IPS-18a (cell line): ENCODE data around the gene HERPUD1.

Experiments used
- H3K27ac ChIP-seq: one replicate; pipeline ENCODE4 v1.5.1; 2013; ENCODE audit warnings: low read length
- H3K27me3 ChIP-seq: one replicate; pipeline ENCODE4 v1.6.1; 2013; ENCODE audit warnings: mild to moderate bottlenecking, low read length; ENCODE audit not compliant: control insufficient read depth, insufficient read depth
- H3K36me3 ChIP-seq: one replicate; pipeline ENCODE4 v1.6.1; 2013; ENCODE audit warnings: low read depth, low read length; ENCODE audit not compliant: control insufficient read depth
- H3K4me1 ChIP-seq: one replicate; pipeline ENCODE4 v1.6.1; 2013; ENCODE audit warnings: low read depth, low read length; ENCODE audit not compliant: control insufficient read depth
- H3K4me3 ChIP-seq: one replicate; pipeline ENCODE4 v1.5.1; 2013; ENCODE audit warnings: low read length
- H3K9ac ChIP-seq: one replicate; pipeline ENCODE4 v1.6.1; 2013; ENCODE audit warnings: mild to moderate bottlenecking, low read length, moderate library complexity
- H3K9me3 ChIP-seq: one replicate; pipeline ENCODE4 v1.6.1; 2013; ENCODE audit warnings: low read depth, low read length; ENCODE audit not compliant: control insufficient read depth

The HERPUD1 gene

DNA sequence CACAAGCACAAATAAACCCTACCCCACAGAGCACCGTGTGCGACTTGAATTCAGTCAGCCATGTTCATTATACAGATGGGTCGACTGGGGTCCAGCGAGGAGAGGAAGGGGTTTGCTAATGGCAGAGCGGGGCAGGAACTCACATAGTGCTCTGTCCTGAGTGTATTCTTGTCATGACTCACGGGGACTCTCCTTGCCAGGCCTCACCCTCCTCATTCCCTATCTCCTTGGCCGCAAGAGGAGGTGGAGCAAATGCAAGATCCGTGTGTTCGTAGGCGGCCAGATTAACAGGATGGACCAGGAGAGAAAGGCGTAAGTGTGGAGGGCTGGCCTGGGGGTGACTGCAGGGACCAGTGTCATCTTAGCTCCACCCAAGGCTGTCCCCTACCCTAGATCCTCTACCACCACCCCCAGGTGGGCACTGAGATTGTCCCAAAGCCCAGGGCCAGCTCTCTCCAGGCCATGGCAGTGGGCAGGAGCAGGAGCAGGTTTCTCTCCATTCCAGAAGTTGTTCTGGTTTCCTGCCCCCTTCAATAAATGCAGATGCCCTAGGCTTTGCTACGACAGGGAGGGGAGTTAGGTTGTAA lies 37.5 kb upstream of the HERPUD1 start:
- no peak overlapping the region for H3K9ac ChIP-seq
- no peaks in the 10 kb centered on the region for H3K36me3 ChIP-seq
- H3K4me3 ChIP-seq: no peak overlapping the region
- H3K4me1 ChIP-seq: no peaks in the 10 kb centered on the region
- no peak overlapping the region for H3K27ac ChIP-seq
- H3K9me3 ChIP-seq: no peaks in the 10 kb centered on the region
- H3K27me3 ChIP-seq: no peaks in the 10 kb centered on the region

DNA sequence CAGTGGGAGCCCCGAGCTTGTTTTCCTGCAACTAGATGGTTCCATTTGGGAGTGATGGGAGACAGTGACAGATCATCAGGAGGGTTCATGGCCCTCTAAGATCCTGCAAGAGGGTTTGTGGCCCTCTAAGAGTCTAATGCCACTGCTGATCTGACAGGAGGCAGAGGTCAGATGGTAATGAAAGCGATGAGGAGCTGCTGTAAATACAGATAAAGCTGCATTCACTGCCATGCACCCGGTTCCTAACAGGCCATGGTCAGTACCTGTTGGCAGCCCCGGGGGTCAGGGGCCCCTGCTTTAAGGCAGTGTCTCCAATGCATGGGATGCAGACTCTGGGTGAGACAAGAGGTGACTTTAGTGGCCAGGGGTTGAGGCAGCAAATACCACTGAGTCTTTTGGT lies 36.1 kb upstream of the HERPUD1 start:
- Histone ChIP-seq H3K36me3 (no peaks in the 10 kb centered on the region), H3K27me3 (no peaks in the 10 kb centered on the region), H3K4me3 (no peak overlapping the region), H3K27ac (no peak overlapping the region), H3K9me3 (no peaks in the 10 kb centered on the region), H3K4me1 (no peaks in the 10 kb centered on the region), H3K9ac (no peak overlapping the region)

DNA sequence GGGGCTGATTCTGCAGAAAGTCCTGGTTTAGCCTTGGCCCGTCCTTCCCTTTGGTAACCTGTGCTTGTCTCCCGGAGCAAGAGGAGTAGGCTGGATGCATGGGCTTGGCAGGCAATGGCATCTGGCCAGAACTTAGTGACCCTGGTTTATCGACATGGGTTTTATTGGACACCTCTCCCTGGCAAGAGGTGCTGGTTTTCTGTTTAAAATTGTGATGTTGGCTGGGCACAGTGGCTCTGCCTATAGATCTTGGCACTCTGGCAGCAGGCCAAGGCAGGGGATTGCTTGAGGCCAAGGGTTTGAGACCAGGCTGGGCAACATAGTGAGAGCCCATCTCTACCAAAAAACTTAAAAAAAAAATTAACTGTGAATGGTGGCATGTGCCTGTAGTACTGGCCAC lies 35.7 kb upstream of the HERPUD1 start:
- H3K4me3 ChIP-seq: no peak overlapping the region
- H3K36me3 ChIP-seq: no peaks in the 10 kb centered on the region
- no peaks in the 10 kb centered on the region for H3K9me3 ChIP-seq
- H3K27me3 ChIP-seq: no peaks in the 10 kb centered on the region
- H3K9ac ChIP-seq: no peak overlapping the region
- H3K27ac ChIP-seq: no peak overlapping the region
- H3K4me1 ChIP-seq: no peaks in the 10 kb centered on the region

DNA sequence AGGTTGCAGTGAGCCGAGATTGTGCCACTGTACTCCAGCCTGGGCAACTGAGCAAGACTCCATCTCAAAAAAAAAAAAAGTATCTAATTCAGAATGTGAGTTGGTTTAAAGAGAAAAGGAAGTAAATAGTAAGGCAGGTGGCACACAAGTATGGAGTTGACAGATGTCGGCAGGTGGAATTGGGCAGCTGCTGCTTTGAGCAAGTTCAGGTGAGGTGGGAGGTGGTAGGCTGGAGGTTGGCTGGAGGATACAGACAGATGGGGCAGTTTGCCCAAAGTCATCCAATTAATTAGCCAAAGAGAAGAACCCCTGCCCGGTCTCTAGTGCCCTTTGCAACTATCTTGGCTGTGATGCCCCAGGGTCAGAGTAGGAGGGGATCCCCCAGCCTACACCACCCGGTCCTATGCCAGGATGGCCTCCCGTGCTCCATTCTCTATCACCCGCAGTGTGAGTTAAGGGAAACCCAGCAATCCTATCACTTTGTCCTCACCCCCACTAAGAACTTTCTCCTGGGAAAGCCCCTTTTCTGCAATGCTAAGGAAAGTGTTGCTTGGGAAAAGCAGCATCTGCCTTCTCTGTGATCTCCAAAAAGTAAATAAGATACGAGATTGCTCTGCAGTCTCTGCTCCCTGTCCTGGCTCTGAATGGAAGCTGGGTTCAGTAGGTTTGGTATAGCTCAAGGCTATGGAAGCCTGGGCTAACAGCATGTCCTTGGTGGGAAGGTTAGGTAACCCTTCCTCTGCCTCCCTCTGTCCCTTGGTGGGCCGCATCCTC lies 34.7 kb upstream of the HERPUD1 start:
- Histone ChIP-seq H3K27me3 (no peaks in the 10 kb centered on the region), H3K9ac (no peak overlapping the region), H3K36me3 (no peaks in the 10 kb centered on the region), H3K27ac (no peak overlapping the region), H3K4me3 (no peak overlapping the region), H3K4me1 (no peaks in the 10 kb centered on the region), H3K9me3 (no peaks in the 10 kb centered on the region)

DNA sequence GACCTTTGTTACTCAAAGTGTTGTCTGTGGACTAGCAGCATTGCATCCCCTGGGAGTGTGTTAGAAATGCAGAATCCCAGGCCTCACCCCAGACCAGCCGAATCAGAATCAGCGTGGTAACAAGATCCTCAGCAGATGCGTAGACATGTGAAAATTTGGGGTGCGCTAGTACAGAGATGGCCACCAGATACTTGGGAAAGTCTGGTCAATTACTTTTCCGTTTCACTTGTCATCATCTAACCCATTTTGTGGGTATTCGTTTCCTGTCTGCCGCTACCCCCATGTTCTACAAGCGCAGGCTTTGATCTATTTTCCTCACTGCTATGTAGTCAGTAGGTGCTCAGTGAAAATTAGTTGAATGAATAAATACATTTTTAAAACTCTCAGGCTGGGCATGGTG lies 33.1 kb upstream of the HERPUD1 start:
- Histone ChIP-seq H3K27ac (no peak overlapping the region), H3K27me3 (no peaks in the 10 kb centered on the region), H3K9me3 (no peaks in the 10 kb centered on the region), H3K9ac (no peak overlapping the region), H3K36me3 (no peaks in the 10 kb centered on the region), H3K4me1 (no peaks in the 10 kb centered on the region), H3K4me3 (no peak overlapping the region)

DNA sequence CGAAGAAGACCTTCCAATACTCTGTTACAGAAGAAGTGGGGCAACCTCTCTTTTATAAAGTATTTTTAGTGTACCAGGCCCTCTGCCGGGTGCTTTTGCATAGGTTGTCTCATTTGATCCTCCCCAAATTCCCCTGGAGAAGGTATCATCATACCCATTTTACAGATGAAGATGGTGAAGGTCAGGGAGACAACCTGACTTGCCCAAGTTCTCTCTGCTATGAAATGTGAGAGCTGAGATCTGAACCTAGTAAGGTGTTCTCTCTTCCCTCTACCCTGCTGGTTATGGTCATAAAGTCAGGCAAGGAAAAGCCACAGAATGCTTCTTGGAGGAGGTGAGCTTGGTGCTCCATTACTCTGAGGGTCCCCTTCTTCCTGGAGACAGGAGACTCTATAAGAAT lies 28.1 kb upstream of the HERPUD1 start:
- Histone ChIP-seq H3K9me3 (no peaks in the 10 kb centered on the region), H3K27me3 (no peaks in the 10 kb centered on the region), H3K9ac (no peak overlapping the region), H3K27ac (no peak overlapping the region), H3K4me1 (peaks cover 3% of the 10 kb centered on the region), H3K4me3 (no peak overlapping the region), H3K36me3 (no peaks in the 10 kb centered on the region)

DNA sequence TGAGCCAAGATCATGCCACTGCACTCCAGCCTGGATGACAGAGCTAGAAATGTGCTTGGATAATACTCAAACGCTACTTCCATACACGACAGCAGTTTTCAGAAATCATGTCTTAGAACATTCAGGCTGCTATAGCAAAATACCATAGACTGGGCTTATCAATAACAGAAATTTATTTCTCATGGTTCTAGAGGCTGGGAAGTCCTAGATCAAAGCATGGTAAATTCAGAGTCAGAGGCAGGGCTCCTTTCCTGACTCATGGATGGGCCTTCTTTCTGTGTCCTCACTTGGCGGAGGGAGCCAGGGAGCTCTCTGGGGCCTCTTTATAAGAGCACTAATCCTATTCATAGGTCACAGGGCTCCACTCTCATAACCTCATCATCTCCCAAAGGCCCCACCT lies 24.5 kb upstream of the HERPUD1 start:
- no peak overlapping the region for H3K9ac ChIP-seq
- no peaks in the 10 kb centered on the region for H3K9me3 ChIP-seq
- H3K27ac ChIP-seq: no peak overlapping the region
- H3K36me3 ChIP-seq: no peaks in the 10 kb centered on the region
- H3K27me3 ChIP-seq: no peaks in the 10 kb centered on the region
- H3K4me1 ChIP-seq: peaks cover 10% of the 10 kb centered on the region
- H3K4me3 ChIP-seq: no peak overlapping the region

DNA sequence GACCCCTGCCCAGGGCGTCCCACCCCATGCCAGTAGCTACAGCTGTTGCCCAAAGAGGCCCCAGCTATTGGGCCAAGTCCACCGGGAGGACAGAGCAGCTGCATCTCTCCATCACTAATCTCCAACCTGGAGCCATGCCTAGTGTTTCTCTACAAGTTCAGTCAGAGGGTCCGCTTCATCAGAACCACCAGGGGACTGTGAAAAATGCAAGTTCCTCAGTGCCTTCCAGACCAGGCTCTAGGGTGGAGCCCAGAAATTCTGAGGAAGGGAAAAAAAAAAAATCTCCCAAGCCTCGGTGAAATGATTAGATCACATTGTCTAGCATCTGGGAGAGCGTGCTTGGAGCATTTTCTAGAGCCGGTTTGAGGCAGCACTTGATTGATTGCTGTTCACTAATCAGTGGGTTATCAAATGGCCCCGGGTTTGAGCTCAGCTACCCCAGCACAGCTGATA lies 22.4 kb upstream of the HERPUD1 start:
- Histone ChIP-seq H3K4me1 (peaks cover 10% of the 10 kb centered on the region), H3K9me3 (no peaks in the 10 kb centered on the region), H3K27ac (no peak overlapping the region), H3K36me3 (no peaks in the 10 kb centered on the region), H3K27me3 (no peaks in the 10 kb centered on the region), H3K4me3 (no peak overlapping the region), H3K9ac (no peak overlapping the region)

DNA sequence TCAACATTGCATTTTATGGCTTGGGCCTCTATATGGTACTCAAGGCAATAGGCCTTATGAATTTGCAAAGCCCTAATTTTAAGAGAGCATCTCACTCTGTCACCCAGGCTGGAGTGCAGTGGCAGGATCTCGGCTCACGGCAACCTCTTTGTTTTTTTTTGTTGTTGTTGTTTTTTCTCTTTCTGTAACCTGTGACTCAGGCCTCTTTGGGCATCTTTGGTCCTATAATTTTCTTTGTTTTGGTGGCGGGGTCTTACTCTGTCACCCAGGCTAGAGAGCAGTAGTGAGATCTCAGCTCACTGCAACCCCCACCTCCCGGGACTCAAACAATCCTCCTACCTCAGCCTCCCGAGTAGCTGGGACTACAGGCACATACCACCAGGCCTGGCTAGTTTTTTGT lies 21.8 kb upstream of the HERPUD1 start:
- peaks cover 10% of the 10 kb centered on the region for H3K4me1 ChIP-seq
- no peaks in the 10 kb centered on the region for H3K9me3 ChIP-seq
- no peak overlapping the region for H3K27ac ChIP-seq
- H3K4me3 ChIP-seq: no peak overlapping the region
- no peak overlapping the region for H3K9ac ChIP-seq
- no peaks in the 10 kb centered on the region for H3K27me3 ChIP-seq
- no peaks in the 10 kb centered on the region for H3K36me3 ChIP-seq

DNA sequence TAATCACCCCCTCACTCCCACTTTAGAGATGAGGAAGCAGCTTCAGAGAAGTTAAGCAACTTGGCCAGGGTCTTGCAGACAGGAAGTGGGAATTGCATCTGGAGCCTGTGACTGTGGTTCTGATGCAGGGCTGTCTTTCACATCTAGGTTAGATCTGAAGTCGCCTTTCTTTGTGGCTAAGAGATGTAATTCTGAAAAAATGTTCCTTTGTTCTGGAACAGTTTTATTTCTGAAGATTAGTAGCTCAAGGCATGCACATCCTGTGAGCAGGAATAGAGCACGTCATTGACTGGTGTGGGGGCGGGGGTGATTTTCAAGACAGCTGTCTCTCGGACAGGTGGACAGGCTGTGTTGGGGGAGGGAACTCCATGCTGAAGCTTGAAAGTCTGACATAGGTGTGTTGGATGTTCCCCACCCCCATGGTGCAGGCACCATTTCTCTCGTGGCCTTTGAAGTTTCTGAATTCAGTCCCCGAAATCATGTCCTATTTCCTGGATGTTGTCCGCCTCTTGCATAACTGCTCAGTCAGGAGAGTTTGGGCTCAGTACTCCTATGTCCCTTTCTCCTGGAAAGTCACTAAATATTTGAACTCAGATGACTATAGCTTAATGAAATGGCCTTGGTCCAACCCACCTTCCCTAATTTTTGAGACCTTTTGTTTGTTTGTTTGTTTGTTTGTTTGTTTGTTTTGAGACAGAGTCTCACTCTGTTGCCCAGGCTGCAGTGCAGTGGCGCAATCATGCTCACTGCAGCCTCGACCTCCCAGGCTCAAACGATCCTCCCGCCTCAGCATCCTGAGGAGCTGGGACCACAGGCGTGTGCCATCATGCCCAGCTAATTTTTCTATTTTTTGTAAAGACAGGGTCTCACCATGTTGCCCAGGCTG lies 21.0 kb upstream of the HERPUD1 start:
- no peaks in the 10 kb centered on the region for H3K36me3 ChIP-seq
- no peak overlapping the region for H3K9ac ChIP-seq
- no peaks in the 10 kb centered on the region for H3K27me3 ChIP-seq
- no peaks in the 10 kb centered on the region for H3K9me3 ChIP-seq
- no peak overlapping the region for H3K4me3 ChIP-seq
- no peak overlapping the region for H3K27ac ChIP-seq
- H3K4me1 ChIP-seq: peaks cover 10% of the 10 kb centered on the region

DNA sequence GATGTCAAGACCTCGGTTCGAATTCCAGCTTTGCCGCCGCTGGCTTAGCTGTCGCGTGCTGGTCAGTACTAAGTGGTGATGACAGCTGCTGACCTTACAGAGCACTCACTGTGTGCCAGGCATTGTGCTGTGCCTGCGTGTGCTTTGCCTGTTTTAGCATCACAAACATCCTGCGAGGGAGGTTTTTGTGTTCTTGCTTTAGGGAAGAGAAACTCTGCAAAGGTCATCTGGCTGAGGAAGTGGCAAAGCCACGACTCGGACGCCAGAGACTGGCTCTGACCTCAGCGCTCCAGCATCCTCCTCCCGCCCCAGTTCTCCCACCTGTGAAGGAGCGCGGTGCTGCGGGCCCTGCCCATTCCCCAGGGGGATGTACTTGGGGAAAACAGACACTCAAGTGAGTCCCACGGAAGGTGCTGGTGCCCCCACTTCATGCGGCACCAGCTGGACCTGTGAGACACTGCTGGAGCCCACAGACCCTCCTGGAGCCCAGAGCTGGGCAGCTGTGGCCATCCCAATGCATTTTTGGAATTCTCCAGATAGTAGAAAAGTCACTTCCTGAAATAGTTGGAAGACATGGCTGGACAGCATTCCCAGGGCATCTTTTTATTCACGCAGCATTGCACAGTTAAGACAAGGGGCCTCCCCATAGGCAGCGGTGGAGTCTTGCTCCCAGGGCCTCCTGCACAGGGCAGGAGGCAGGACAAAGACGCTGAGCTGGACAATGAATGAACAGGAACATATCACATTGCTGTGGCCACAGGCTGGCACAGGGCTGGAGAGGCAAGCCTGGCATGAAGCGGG lies 20.0 kb upstream of the HERPUD1 start:
- H3K36me3 ChIP-seq: no peaks in the 10 kb centered on the region
- peaks cover 10% of the 10 kb centered on the region for H3K4me1 ChIP-seq
- H3K9ac ChIP-seq: no peak overlapping the region
- no peak overlapping the region for H3K4me3 ChIP-seq
- H3K9me3 ChIP-seq: no peaks in the 10 kb centered on the region
- no peaks in the 10 kb centered on the region for H3K27me3 ChIP-seq
- H3K27ac ChIP-seq: no peak overlapping the region
